Activated T-helper 1 cell treated with anti-CD3 and anti-CD28 coated beads, Interleukin-12 subunit alpha, Interleukin-12 subunit beta, Interleukin-2, Interleukin-4 antibody, amounts not matched to agents 30 ng/mL and 10 ng/mL and 1 ng/mL, durations not matched to agents 14 hours and 24 hours and 36 hours (primary cell): ENCODE data around the gene ABCC4. TPM values are rescaled to one million over a fixed set of nuclear protein-coding genes. Genes with fewer than 3 reads are reported as not detected.
"Not testable (repeated sequence)": the region's sequence is repeated elsewhere in the genome, so short reads cannot be mapped to it uniquely, and the experiment has no call there.

Experiments used
- DNase-seq: peaks from one replicate; pipeline ENCODE4 v3.0.0; 2021; ENCODE audit warnings: low spot score
- H3K27ac Mint-ChIP-seq: one replicate; pipeline ENCODE4 v1.8.0; 2021; ENCODE audit warnings: mild to moderate bottlenecking, mixed read lengths
- H3K27me3 Mint-ChIP-seq: one replicate; pipeline ENCODE4 v1.8.0; 2022; ENCODE audit warnings: mild to moderate bottlenecking, moderate library complexity, mixed read lengths; ENCODE audit not compliant: insufficient read depth
- H3K36me3 Mint-ChIP-seq: one replicate; pipeline ENCODE4 v1.8.0; 2021; ENCODE audit warnings: low read depth, mixed read lengths
- H3K4me1 Mint-ChIP-seq: one replicate; pipeline ENCODE4 v1.8.0; 2021; ENCODE audit warnings: low read depth, mixed read lengths
- H3K4me3 Mint-ChIP-seq: one replicate; pipeline ENCODE4 v1.8.0; 2021; ENCODE audit warnings: mild to moderate bottlenecking, moderate library complexity, mixed read lengths
- H3K9me3 Mint-ChIP-seq: one replicate; pipeline ENCODE4 v1.8.0; 2021; ENCODE audit warnings: mixed read lengths
- intact Hi-C: fragments of 100-400 bp; cut with micrococcal nuclease; formaldehyde crosslinking; loops from one replicate; pipeline ENCODE4 v1.15.1; 2024
- total RNA-seq: library from RNA; stranded (reverse); gene quantifications from 2 replicates; pipeline ENCODE4 v1.2.3, GENCODE V29; 2022

Gene ABCC4
- total RNA-seq, 1 donor from 2014 or later = 16.4 TPM

DNA sequence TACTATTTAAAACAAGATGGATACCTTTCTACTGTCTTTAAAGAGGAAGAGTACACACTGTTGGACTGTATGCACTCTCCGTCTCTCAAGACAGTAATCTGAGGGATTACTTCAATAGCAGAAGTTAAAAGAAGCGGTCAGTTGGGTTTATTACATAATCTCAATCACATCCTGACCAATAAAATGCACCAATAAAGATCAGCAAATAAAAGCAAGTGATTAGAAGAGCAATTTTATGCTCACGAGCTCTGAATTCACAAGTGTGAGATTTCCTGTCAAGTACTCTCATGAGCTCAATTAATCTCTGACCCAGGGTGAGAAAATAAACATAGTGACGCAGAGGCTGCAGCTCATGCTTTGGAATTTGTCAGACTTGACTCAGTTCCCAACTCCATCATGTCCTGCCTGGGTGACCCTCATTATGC is 12.2 kb downstream of the ABCC4 start:
- DNase-seq = no peak
- intact Hi-C loops = no loop called here
- Mint-ChIP-seq H3K27me3 (no peaks in the 10 kb centered on the region), H3K36me3 (peaks cover 2% of the 10 kb centered on the region), H3K27ac (no peak overlapping the region), H3K4me3 (no peak overlapping the region), H3K4me1 (no peaks in the 10 kb centered on the region), H3K9me3 (no peaks in the 10 kb centered on the region)

DNA sequence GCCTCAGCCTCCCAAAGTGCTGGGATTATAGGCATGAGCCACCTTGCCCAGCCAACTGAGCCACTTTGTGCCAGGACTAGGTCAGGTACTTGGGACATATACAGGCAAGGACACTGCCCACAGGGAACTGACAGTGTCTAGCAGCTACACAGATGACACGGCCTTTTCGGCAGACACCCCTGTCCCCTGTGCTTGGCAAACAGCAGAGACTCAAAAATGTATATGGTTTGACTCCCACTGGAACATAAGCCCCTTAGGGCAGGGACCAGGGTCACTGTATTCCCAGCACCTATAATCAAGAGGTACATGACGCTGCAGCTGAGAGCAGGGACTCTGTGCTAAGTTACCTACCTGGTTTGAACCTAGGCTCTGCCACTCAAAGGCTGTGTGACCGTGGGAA is 16.8 kb downstream of the ABCC4 start:
- H3K4me1 Mint-ChIP-seq = no peaks in the 10 kb centered on the region
- H3K4me3 Mint-ChIP-seq = no peak overlapping the region
- no peaks in the 10 kb centered on the region for H3K27me3 Mint-ChIP-seq
- intact Hi-C loops = no loop called here
- H3K27ac Mint-ChIP-seq = no peak overlapping the region
- DNase-seq = no peak
- no peaks in the 10 kb centered on the region for H3K36me3 Mint-ChIP-seq
- no peaks in the 10 kb centered on the region for H3K9me3 Mint-ChIP-seq

DNA sequence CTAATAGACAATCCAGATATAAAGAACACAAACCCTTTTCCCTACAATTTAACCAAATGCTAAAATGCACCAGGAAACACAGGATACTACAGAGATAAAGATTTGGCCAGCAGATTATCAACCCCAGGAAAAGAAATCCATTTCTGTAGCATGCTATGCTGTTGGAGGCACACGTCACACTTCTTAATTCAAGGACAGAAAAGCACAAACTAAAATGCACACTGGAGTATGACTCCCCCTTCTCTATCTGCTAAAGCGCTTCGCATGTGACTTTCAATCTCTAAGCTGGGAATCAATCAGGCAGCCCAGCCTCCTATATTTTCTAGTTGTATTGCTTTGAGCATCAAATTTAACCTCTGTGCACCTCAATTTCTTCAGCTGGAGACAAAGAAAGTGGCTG is 22.2 kb downstream of the ABCC4 start:
- Mint-ChIP-seq H3K4me3 (no peak overlapping the region), H3K27me3 (no peaks in the 10 kb centered on the region), H3K27ac (no peak overlapping the region), H3K9me3 (no peaks in the 10 kb centered on the region), H3K36me3 (no peaks in the 10 kb centered on the region), H3K4me1 (no peaks in the 10 kb centered on the region)
- no peak for DNase-seq
- intact Hi-C loops = no loop called here

DNA sequence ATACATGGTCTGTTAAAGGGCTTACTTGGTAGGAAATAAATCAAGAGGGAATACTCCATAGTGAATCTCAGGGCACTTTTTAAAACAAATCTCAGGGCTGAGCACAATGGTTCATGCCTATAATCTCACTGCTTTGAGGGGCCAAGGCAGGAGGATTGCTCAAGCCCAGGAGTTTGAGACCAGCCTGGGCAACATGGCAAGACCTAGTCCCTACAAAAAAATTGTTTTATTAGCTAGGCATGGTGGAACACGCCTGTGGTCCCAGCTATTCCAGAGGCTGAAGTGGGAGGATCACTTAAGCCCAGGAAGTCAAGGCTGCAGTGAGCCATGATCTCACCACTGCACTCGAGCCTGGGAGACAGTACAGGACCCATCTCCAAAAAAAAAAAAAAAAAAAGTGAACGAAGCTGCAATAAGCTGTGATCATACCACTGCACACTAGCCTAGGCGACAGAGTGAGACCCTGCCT is 25.2 kb downstream of the ABCC4 start:
- H3K36me3 Mint-ChIP-seq = no peaks in the 10 kb centered on the region
- DNase-seq = no peak
- no peaks in the 10 kb centered on the region for H3K27me3 Mint-ChIP-seq
- no peaks in the 10 kb centered on the region for H3K4me1 Mint-ChIP-seq
- H3K4me3 Mint-ChIP-seq = no peak overlapping the region
- H3K27ac Mint-ChIP-seq = no peak overlapping the region
- no peaks in the 10 kb centered on the region for H3K9me3 Mint-ChIP-seq
- intact Hi-C loops = no loop called here

DNA sequence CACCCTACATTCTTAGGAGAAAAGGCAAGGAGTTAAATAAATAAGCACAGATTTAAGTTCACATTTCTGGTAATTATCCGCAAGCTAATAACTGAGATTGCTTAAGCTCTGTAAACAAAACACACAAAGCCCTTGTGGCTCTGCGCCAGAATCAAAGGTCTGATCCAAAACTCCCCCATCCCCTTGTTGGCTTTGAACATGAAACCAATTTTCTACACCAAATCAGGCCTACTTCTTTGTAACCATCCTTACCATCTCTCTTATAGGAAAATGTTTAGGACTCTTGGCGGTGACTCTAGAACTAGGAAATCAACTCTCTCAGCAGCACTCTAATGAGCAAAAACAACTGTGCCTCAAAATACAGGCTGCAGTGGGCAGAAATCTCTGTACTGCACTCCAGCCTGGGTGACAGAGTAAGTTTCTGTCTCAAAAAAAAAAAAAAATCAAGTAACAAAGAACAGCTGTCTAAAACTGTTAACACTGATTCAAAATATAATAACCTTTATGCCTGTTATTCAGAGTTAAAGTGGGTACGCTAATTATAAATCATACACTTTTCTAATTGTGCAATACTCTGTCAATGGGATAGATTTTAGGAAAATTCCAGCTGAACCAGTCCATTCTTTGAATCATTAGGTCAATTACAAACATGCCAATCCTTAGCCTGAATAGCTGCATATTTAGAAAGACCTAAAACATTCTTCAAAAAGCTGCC is 25.8 kb downstream of the ABCC4 start:
- no peaks in the 10 kb centered on the region for H3K27me3 Mint-ChIP-seq
- H3K4me3 Mint-ChIP-seq = no peak overlapping the region
- intact Hi-C loops = no loop called here
- DNase-seq = no peak
- H3K4me1 Mint-ChIP-seq = no peaks in the 10 kb centered on the region
- no peak overlapping the region for H3K27ac Mint-ChIP-seq
- H3K9me3 Mint-ChIP-seq = no peaks in the 10 kb centered on the region
- no peaks in the 10 kb centered on the region for H3K36me3 Mint-ChIP-seq

DNA sequence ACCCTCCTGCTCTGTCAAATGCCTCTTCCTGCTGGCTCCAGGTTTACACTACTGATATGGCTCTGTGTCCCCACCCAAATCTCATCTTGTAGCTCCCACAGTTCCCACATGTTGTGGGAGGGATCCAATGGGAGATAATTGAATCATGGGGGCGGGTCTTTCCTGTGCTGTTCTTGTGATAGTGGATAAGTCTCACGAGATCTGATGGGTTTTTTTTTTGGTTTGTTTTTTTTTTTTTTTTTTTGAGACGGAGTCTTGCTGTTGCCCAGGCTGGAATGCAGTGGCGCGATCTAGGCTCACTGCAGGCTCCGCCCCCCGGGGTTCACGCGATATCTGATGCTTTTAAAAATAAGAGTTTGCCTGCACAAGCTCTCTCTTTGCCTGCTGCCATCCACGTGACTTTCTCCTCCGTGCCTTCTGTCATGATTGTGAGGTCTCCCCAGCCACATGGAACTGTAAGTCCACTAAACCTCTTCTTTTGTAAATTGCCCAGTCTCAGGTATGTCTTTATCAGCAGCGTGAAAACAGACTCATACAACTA is 27.6 kb downstream of the ABCC4 start:
- H3K9me3 Mint-ChIP-seq, H3K36me3 Mint-ChIP-seq, H3K4me3 Mint-ChIP-seq, H3K4me1 Mint-ChIP-seq, DNase-seq, H3K27me3 Mint-ChIP-seq, H3K27ac Mint-ChIP-seq, intact Hi-C loops: not testable (repeated sequence)

DNA sequence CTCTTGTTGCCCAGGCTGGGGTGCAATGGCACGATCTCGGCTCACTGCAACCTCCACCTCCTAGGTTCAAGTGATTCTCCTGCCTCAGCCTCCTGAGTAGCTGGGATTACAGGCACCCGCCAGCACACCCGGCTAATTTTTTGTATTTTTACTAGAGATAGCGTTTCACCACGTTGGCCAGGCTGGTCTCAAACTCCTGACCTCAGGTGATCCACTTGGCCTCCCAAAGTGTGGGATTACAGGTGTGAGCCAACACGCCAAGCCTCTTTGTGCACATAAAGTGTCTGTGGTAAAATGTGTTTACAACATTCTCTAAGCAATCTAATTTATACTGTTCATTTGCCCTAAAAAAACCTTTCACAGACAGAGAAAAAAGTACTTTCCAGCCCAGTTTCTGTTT is 29.2 kb downstream of the ABCC4 start:
- H3K27ac Mint-ChIP-seq, intact Hi-C loops, DNase-seq, H3K4me3 Mint-ChIP-seq, H3K4me1 Mint-ChIP-seq, H3K27me3 Mint-ChIP-seq, H3K36me3 Mint-ChIP-seq, H3K9me3 Mint-ChIP-seq: not testable (repeated sequence)

DNA sequence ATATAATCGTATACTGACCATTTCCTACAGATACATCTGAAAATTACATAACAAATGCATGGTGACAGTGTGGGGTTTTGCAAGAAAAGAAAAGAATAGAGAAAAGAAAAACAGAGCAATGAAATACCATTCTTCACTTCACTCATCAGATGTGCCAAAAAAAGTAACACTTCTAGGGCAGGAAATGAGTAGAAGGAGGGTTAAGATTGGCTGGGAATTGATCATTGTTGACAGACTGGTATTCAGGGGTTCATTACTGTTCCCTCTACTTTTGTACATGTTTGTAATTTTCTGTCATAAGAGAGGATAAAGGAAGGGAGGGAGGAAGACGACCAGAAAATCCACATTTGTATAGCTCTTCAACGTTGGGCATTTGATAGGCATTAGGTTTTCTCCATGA is 31.5 kb downstream of the ABCC4 start:
- Mint-ChIP-seq H3K4me3 (no peak overlapping the region), H3K9me3 (peaks cover 7% of the 10 kb centered on the region), H3K36me3 (peaks cover 2% of the 10 kb centered on the region), H3K27me3 (no peaks in the 10 kb centered on the region), H3K27ac (no peak overlapping the region), H3K4me1 (peaks cover 5% of the 10 kb centered on the region)
- intact Hi-C loops = no loop called here
- no peak for DNase-seq

DNA sequence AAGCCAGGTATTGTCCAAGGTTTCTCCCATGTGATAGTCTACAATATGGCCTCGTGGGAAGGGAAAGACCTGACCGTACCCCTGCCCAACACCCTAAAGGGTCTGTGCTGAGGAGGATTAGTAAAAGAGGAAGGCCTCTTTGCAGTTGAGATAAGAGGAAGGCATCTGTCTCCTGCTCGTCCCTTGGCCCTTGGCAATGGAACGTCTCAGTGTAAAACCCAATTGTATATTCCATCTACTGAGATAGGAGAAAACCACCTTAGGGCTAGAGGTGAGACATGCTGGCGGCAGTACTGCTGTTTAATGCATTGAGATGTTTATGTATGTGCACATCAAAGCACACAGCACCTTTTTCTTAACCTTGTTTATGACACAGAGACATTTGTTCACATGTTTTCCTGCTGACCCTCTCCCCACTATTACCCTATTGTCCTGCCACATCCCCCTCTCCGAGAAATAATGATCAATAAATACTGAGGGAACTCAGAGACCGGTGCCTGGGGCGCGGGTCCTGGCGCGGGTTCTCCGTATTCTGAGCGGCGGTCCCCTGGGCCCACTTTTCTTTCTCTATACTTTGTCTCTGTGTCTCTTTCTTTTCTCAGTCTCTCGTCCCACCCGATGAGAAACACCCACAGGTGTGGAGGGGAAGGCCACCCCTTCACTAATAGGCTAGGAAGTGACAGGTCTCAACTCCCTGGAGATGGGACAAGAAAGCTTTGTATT is 32.7 kb downstream of the ABCC4 start:
- H3K27me3 Mint-ChIP-seq, H3K27ac Mint-ChIP-seq, H3K4me3 Mint-ChIP-seq, H3K9me3 Mint-ChIP-seq, intact Hi-C loops, DNase-seq, H3K4me1 Mint-ChIP-seq, H3K36me3 Mint-ChIP-seq: not testable (repeated sequence)

DNA sequence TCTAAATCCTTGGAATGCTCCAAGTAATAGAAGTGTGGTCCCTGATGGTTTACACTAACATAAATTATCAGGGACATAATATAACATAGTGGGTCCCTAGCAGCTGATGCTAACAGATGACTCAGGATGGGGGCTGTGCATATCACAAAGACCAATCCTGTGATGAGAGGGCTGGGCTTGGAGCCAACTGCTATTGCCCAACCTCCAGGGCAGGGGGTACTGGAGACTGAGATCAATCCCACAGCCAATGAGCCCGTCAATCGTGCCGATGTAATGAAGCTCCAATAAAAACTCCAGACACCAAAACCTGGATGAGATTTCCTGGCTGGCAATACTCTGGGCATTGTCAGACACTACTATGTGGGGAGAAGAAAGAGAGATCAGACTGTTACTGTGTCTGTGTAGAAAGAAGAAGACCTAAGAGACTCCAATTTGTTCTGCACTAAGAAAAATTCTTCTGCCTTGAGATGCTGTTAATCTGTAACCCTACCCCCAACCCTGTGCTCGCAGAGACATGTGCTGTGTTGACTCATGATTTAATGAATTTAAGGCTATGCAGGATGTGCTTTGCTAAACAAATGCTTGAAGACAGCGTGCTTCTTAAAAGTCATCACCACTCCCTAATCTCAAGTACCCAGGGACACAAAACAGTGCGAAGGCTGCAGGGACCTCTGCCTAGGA is 33.4 kb downstream of the ABCC4 start:
- H3K27ac Mint-ChIP-seq = no peak overlapping the region
- no peak overlapping the region for H3K4me3 Mint-ChIP-seq
- intact Hi-C loops = no loop called here
- DNase-seq = no peak
- peaks cover 2% of the 10 kb centered on the region for H3K36me3 Mint-ChIP-seq
- peaks cover 5% of the 10 kb centered on the region for H3K4me1 Mint-ChIP-seq
- H3K27me3 Mint-ChIP-seq = no peaks in the 10 kb centered on the region
- H3K9me3 Mint-ChIP-seq = peaks cover 7% of the 10 kb centered on the region

DNA sequence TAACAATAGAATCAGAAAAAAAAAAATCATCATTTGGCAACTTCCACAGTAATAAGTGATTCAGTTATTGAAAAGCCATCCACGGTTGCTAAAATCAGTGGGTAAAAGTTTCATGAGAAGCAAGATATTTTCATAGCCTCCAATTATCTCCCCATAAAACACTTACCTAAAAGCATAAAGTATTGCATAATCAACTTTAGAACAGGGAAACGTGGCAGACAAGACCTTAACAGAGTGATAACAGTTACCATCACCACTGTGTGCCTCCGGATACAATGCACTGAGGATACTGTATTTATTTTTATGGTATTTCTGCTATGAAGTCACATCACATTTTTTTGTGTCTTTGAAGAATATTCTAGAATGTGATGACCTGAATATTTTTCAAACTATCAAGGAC is 37.0 kb downstream of the ABCC4 start:
- Mint-ChIP-seq H3K36me3 (peaks cover 2% of the 10 kb centered on the region), H3K9me3 (peaks cover 7% of the 10 kb centered on the region), H3K4me1 (no peaks in the 10 kb centered on the region), H3K27ac (no peak overlapping the region), H3K4me3 (no peak overlapping the region), H3K27me3 (no peaks in the 10 kb centered on the region)
- no peak for DNase-seq
- intact Hi-C loops = no loop called here

DNA sequence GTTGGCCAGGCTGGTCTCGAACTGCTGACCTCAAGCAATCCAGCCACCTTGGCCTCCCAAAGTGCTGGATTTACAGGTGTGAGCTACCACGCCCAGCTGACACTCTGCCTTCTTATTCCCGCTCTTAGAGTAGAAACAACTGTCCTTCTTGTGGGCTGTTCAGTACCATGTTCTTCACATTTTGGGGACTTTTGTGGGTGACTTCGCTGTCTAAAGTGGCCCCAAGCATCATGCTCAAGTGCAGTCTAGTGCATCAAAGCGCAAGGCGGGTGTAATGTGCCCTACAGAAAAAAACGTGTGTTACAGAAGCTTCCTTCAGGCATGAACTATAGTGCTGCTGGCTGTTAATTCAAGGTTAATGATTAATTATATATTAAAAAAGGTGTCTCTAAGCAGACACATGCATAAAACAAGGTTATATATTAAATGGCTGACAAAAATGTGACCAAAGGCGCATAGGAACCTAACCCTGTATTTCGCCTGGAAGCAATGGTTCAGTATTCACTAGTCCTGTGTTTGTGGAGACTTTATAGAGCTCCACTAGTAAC is 38.3 kb downstream of the ABCC4 start:
- no peak for DNase-seq
- no peak overlapping the region for H3K27ac Mint-ChIP-seq
- no peak overlapping the region for H3K4me3 Mint-ChIP-seq
- no peaks in the 10 kb centered on the region for H3K27me3 Mint-ChIP-seq
- H3K36me3 Mint-ChIP-seq = peaks cover 2% of the 10 kb centered on the region
- H3K9me3 Mint-ChIP-seq = peaks cover 7% of the 10 kb centered on the region
- intact Hi-C loops = no loop called here
- H3K4me1 Mint-ChIP-seq = no peaks in the 10 kb centered on the region

DNA sequence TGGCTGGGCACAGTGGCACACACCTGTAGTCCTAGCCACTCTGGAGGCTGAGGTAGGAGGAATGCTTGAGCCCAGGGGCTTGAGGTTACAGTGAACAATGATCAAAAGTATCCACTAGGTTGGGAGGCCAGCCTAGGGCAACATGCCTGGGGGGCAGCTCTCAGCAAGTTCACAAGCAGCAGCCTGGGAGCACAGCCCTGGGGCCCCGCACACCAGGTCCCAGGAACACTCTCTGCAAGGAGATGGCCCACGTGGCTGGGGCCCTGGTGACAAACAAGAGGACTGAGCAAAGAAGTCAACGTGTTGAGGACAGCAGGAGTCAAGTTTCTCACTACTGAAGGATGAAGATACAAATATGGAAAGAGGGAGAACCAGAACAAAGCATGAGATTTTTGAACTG is 39.3 kb downstream of the ABCC4 start:
- no peak for DNase-seq
- H3K27me3 Mint-ChIP-seq = no peaks in the 10 kb centered on the region
- no peaks in the 10 kb centered on the region for H3K36me3 Mint-ChIP-seq
- no peaks in the 10 kb centered on the region for H3K4me1 Mint-ChIP-seq
- H3K27ac Mint-ChIP-seq = no peak overlapping the region
- intact Hi-C loops = no loop called here
- no peak overlapping the region for H3K4me3 Mint-ChIP-seq
- peaks cover 3% of the 10 kb centered on the region for H3K9me3 Mint-ChIP-seq
